NB4 (cell line): ENCODE measurements around the gene DENND1A.

Source experiments
- DNase-seq: peaks from one replicate; pipeline ENCODE4 v3.0.0; 2010; ENCODE audit warnings: low read depth
- H3K4me3 ChIP-seq: one replicate; pipeline ENCODE4 v1.5.1; 2011; ENCODE audit warnings: mild to moderate bottlenecking, low read depth, low read length, moderate library complexity
- MYC ChIP-seq: IDR thresholded peaks from 2 replicates; pipeline ENCODE4 v1.6.1; 2011; ENCODE audit warnings: low read depth, low read length
- POLR2A ChIP-seq: IDR thresholded peaks from 2 replicates; pipeline ENCODE4 v1.6.1; 2011; ENCODE audit warnings: mild to moderate bottlenecking; ENCODE audit not compliant: insufficient read length; ENCODE audit errors: extremely low read depth
- TF ChIP-seq, protein P1 (sequence below): IDR thresholded peaks from one replicate; pipeline ENCODE4 v1.5.1; 2012; ENCODE audit warnings: low read depth, low read length
- TF ChIP-seq, protein P2 (sequence below): IDR thresholded peaks from 2 replicates; pipeline ENCODE4 v1.6.1; 2011; ENCODE audit warnings: low read depth, low read length

The DENND1A gene

DNA sequence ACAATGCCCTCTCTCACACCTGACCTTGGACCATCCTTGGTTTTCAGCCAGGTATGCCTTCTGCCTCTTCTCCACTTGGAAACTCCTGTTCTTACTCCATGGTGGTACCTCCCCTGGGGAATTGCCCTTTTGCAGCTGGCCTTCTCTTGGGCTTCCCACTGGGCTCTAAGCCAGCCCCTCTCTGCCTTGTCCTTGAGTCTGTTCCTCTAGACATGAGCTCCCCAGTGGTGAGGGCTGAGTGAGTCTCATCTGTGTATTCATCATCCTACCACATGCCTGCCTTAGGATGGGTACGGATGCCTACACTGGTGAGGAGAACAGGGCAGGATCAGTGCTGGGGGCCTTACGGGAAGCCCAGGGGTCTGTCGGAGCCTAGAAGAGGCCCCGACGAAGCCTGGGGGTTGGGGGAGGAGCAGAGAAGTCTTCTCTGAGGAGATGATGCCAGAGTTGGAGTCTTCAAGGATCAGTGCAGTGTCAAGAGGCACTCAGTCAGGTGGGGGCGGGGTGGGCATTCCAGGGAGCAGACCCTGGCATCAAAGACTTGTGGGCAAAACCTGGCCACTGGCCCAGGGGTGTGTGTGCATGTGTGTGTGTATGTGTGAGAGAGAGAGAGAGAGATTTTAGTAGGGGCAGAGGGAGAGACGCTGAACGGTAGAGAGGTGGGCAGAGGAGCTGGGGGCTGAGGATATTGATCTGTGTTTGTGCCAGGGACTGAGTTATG lies 579.2 kb downstream of the DENND1A start:
- no peak for DNase-seq
- no peak for TF ChIP-seq POLR2A
- no peak for TF ChIP-seq MYC
- TF ChIP-seq, protein P1, sequence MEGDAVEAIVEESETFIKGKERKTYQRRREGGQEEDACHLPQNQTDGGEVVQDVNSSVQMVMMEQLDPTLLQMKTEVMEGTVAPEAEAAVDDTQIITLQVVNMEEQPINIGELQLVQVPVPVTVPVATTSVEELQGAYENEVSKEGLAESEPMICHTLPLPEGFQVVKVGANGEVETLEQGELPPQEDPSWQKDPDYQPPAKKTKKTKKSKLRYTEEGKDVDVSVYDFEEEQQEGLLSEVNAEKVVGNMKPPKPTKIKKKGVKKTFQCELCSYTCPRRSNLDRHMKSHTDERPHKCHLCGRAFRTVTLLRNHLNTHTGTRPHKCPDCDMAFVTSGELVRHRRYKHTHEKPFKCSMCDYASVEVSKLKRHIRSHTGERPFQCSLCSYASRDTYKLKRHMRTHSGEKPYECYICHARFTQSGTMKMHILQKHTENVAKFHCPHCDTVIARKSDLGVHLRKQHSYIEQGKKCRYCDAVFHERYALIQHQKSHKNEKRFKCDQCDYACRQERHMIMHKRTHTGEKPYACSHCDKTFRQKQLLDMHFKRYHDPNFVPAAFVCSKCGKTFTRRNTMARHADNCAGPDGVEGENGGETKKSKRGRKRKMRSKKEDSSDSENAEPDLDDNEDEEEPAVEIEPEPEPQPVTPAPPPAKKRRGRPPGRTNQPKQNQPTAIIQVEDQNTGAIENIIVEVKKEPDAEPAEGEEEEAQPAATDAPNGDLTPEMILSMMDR: no peak
- TF ChIP-seq, protein P2, sequence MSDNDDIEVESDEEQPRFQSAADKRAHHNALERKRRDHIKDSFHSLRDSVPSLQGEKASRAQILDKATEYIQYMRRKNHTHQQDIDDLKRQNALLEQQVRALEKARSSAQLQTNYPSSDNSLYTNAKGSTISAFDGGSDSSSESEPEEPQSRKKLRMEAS: no peak

DNA sequence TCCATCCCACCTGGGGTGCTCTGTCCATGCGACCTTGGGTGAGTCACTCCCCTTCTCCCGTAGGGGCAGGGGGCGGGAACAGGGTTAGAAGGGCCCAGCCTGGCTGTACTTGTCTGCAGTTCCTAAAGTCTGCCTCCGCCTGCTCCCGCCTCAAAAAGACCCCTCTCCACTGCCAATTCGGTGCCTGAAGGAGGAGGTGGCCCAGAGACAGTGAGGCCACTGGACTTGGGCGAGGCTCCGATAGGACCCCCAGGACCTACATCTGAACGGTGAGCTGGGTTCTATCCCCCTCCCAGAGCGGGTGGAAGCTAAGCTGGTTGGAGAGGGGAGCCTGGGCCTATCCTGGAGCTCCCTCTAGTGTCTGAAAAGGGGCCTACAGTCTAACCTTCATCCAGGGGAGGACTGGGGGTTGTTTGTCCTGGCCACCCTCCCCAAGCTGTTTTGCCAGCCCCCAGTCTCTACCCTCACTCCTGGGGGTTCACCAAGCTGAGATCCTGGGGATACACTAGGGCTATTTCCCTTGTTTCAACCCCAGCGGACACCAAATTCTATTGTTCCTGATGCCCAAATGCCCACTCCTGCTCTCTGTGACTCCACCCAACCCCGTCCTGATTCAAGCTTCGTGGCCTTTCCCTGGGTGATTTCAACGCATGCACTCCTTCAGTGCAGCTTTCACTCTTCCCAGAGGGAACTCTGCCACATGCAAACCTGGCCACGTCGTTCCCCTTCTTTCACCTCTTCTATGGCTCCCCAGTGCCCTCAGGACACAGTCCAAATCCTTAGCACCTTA lies 580.0 kb downstream of the DENND1A start:
- TF ChIP-seq, protein P1: peak; percentile 91
- no peak for TF ChIP-seq MYC
- H3K4me3 ChIP-seq: no peak overlapping the region
- DNase-seq: peak; percentile 69

More for the DNA sequence above, 579.2 kb downstream of the DENND1A start:
- H3K4me3 ChIP-seq: no peak overlapping the region

DNA sequence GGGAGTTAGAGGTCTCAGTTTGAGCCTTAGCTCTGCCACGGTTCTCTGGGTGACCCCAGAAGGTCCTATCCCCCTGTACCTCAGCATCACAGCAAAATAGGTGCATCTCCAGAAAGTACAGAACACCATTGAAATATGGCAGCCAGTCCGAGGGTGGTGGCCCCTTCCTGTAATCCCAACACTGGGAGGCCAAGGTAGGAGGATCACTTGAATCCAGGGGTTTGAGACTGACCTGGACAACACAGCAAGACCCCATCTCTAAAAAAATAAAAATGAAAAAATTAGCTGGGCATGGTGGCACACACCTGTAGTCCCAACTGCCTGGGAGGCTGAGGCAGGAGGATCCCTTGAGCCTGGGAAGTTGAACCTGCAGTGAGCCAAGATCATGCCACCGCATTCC lies 580.9 kb downstream of the DENND1A start:
- no peak for TF ChIP-seq MYC
- TF ChIP-seq, protein P1: no peak
- TF ChIP-seq, protein P2: no peak
- TF ChIP-seq POLR2A: no peak
- H3K4me3 ChIP-seq: no peak overlapping the region
- no peak for DNase-seq

DNA sequence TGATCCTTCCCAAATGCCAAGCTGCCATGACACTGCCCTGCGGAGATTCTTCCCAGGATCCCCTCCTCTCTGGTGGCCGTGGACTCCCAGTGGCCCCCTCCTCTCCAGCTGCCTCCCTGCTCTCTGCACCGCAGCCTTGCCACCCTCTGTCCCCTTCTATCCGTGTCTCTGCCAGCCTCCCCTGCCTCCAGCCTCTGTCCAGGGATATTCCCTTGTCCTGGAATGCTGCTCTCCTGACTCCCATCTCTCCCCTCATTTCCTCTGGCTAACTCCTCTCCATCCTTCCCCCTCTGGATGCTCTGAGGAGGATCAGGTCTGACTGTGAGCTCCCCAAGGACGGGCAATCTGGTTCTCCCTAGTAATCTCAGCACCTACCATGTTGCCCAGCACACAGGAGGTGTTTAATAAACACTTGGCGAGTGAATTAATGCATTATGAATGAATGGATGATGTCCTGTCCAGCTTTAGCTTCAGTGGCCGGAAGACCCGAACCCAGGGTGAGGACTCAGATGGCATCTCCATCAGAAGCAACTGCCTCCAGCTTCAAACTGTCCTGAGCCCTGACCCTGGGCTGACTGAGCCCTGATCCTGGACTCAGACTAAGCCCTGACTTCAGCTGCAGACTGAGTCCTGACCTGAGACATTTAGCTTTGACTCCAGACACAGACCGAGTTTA lies 581.5 kb downstream of the DENND1A start:
- no peak for DNase-seq
- no peak for TF ChIP-seq MYC
- no peak for TF ChIP-seq POLR2A
- TF ChIP-seq, protein P1: no peak
- TF ChIP-seq, protein P2: no peak
- no peak overlapping the region for H3K4me3 ChIP-seq

DNA sequence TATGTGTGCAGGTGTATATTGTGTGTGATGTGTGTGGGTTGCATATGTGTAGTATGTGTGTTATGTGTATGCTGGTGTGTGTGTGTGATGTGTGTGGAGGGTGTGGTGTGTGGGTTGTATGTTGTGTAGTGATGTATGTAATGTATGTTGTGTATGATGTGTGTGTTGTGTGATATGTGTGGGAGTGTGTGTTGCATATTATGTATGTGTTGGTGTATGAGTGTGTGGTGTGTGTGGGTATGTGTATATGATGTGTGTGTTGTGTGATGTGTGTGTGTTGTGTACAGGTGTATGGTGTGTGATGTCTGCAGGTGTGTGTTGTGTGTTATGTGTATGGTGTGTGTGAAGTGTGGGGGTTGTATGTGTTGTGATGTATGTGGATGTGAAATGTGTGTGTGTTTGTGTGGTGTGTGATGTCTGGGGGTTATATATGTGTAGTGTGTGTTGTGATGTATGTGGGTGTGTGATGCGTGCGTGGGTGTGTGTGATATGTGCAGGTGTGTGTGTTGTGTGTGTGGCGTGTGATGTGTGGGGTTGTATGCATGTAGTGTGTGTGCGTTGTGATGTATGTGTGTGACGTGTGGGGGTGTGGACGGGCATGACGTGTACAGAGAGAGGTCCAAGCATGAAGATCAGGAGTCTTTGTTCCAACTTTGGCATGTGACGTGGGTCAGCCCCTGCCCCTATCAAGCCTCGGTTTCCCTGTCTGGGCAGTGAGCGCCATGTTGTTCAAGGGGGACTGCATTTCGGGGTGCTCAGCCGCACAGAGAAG lies 582.5 kb downstream of the DENND1A start:
- H3K4me3 ChIP-seq: no peak overlapping the region
- TF ChIP-seq, protein P1: no peak
- no peak for TF ChIP-seq MYC
- no peak for TF ChIP-seq POLR2A
- no peak for DNase-seq
